GM23338 (cell line): Measurements from ENCODE around the gene RPS4Y1. TPM values are rescaled to one million over a fixed set of nuclear protein-coding genes. Genes with fewer than 3 reads are reported as not detected.

ENCODE experiments used
- ATAC-seq: fragments of 200-7000 bp; cut with Tn5 transposase; 3 replicates; pipeline ENCODE4 v1.9.1; 2020
- DNase-seq: peaks from one replicate; pipeline ENCODE4 v3.0.0-alpha.2; 2015; ENCODE audit warnings: low spot score
- H2AFZ ChIP-seq: fragments of 200-600 bp; sonication (generic); 2 replicates; pipeline ENCODE4 v1.8.0; 2016; ENCODE audit warnings: antibody characterized with exemption, mild to moderate bottlenecking, moderate library complexity
- H3F3A ChIP-seq: fragments of 200-600 bp; sonication (generic); replicated peaks from 2 replicates; pipeline ENCODE4 v1.8.0; 2017; ENCODE audit warnings: antibody characterized with exemption, mixed run types, low read depth
- H3K27ac ChIP-seq: fragments of 200-600 bp; sonication (generic); 2 replicates; pipeline ENCODE4 v1.6.1; 2016; ENCODE audit warnings: low read depth
- H3K27me3 ChIP-seq: fragments of 200-600 bp; sonication (generic); 2 replicates; pipeline ENCODE4 v1.8.0; 2016; ENCODE audit warnings: mild to moderate bottlenecking, mixed run types, moderate library complexity; ENCODE audit not compliant: insufficient read depth
- H3K36me3 ChIP-seq: fragments of 200-600 bp; sonication (generic); 2 replicates; pipeline ENCODE4 v1.8.0; 2016; ENCODE audit warnings: mild to moderate bottlenecking; ENCODE audit not compliant: insufficient read depth
- H3K4me1 ChIP-seq: fragments of 200-600 bp; sonication (generic); 2 replicates; pipeline ENCODE4 v1.8.0; 2016; ENCODE audit warnings: mild to moderate bottlenecking, moderate library complexity; ENCODE audit not compliant: insufficient read depth
- H3K4me2 ChIP-seq: fragments of 200-600 bp; sonication (generic); 2 replicates; pipeline ENCODE4 v1.7.1; 2017; ENCODE audit warnings: mixed run types
- H3K4me3 ChIP-seq: fragments of 200-600 bp; sonication (generic); 2 replicates; pipeline ENCODE4 v1.6.1; 2016; ENCODE audit warnings: mixed run types
- H3K79me2 ChIP-seq: fragments of 200-600 bp; sonication (generic); replicated peaks from 2 replicates; pipeline ENCODE4 v1.8.0; 2017; ENCODE audit warnings: mild to moderate bottlenecking; ENCODE audit not compliant: insufficient read depth
- H3K9me2 ChIP-seq: fragments of 200-600 bp; sonication (generic); 2 replicates; pipeline ENCODE4 v1.8.0; 2017; ENCODE audit not compliant: insufficient read depth
- H4K20me1 ChIP-seq: fragments of 200-600 bp; sonication (generic); replicated peaks from 2 replicates; pipeline ENCODE4 v1.8.0; 2017; ENCODE audit warnings: mild to moderate bottlenecking; ENCODE audit not compliant: insufficient read depth
- H3K27ac Mint-ChIP-seq: 2 replicates; pipeline ENCODE4 v1.8.0; 2020; ENCODE audit warnings: inconsistent platforms, mild to moderate bottlenecking, moderate library complexity, mixed read lengths
- H3K27me3 Mint-ChIP-seq: 3 replicates; pipeline ENCODE4 v1.8.0; 2022; ENCODE audit warnings: low read depth, mild to moderate bottlenecking, moderate library complexity, mixed read lengths, inconsistent platforms; ENCODE audit not compliant: insufficient read depth, poor library complexity
- H3K36me3 Mint-ChIP-seq: 3 replicates; pipeline ENCODE4 v1.8.0; 2021; ENCODE audit warnings: low read depth, mild to moderate bottlenecking, inconsistent platforms, moderate library complexity, mixed read lengths
- H3K4me1 Mint-ChIP-seq: 3 replicates; pipeline ENCODE4 v1.8.0; 2020; ENCODE audit warnings: mild to moderate bottlenecking, inconsistent platforms, mixed read lengths
- H3K4me3 Mint-ChIP-seq: 3 replicates; pipeline ENCODE4 v1.8.0; 2021; ENCODE audit warnings: moderate library complexity, mild to moderate bottlenecking, inconsistent platforms, mixed read lengths
- H3K9me3 Mint-ChIP-seq: 3 replicates; pipeline ENCODE4 v1.8.0; 2020; ENCODE audit warnings: moderate library complexity, mild to moderate bottlenecking, inconsistent platforms, mixed read lengths
- CREB1 ChIP-seq: fragments of 250-450 bp; sonication (Bioruptor Pico); IDR thresholded peaks from 2 replicates; pipeline ENCODE4 v1.5.0; 2020; ENCODE audit warnings: low read depth, mild to moderate bottlenecking, moderate library complexity
- EZH2 ChIP-seq: fragments of 200-600 bp; sonication (generic); IDR thresholded peaks from one replicate; pipeline ENCODE4 v1.8.0; 2017; ENCODE audit warnings: antibody characterized with exemption, mild to moderate bottlenecking, low read depth; ENCODE audit not compliant: unreplicated experiment
- EZH2phosphoT487 ChIP-seq: fragments of 200-600 bp; sonication (generic); IDR thresholded peaks from one replicate; pipeline ENCODE4 v1.8.1; 2018; ENCODE audit warnings: antibody characterized with exemption; ENCODE audit not compliant: unreplicated experiment
- JUNB ChIP-seq: IDR thresholded peaks from one replicate; pipeline ENCODE4 v1.6.1; 2016; ENCODE audit warnings: antibody characterized with exemption; ENCODE audit not compliant: unreplicated experiment
- NANOG ChIP-seq: IDR thresholded peaks from 2 replicates; pipeline ENCODE4 v1.6.1; 2016; ENCODE audit warnings: antibody characterized with exemption, borderline replicate concordance
- POLR2AphosphoS5 ChIP-seq: IDR thresholded peaks from 2 replicates; pipeline ENCODE4 v1.6.1; 2016; ENCODE audit warnings: antibody characterized with exemption, low read depth
- STAT1 ChIP-seq: IDR thresholded peaks from one replicate; pipeline ENCODE4 v1.6.1; 2016; ENCODE audit warnings: antibody characterized with exemption; ENCODE audit not compliant: unreplicated experiment
- ZNF114 ChIP-seq: fragments of 250-450 bp; sonication (Bioruptor Pico); IDR thresholded peaks from 2 replicates; pipeline ENCODE4 v1.5.0; 2020; ENCODE audit warnings: mild to moderate bottlenecking, moderate library complexity
- ZNF331 ChIP-seq: fragments of 250-450 bp; sonication (Bioruptor Pico); IDR thresholded peaks from 2 replicates; pipeline ENCODE4 v1.5.0; 2020; ENCODE audit warnings: low read depth, mild to moderate bottlenecking, moderate library complexity
- long read RNA-seq: library from polyadenylated mRNA; unstranded; transcript quantifications from one replicate; pipeline ENCODE4 v2.0.0, GENCODE V29; 2020; ENCODE audit not compliant: unreplicated experiment
- polyA plus RNA-seq: library from polyadenylated mRNA; unstranded; fragments of >200 nt; fragmentation: Nextera tagmentation; extraction: Ambion mirVana; gene quantifications from 2 replicates; pipeline ENCODE4 v1.2.1, GENCODE V29; 2016
- total RNA-seq: library from RNA; depleted of rRNA; stranded (reverse); fragments of >200 nt; shearing (Covaris generic); gene quantifications from 2 replicates; pipeline ENCODE4 v1.2.3, GENCODE V29; 2014; rRNA removed
- TF ChIP-seq, protein P1 (sequence below): fragments of 250-450 bp; sonication (Bioruptor Pico); IDR thresholded peaks from 2 replicates; pipeline ENCODE4 v1.5.0; 2020; ENCODE audit warnings: mild to moderate bottlenecking, moderate library complexity
- TF ChIP-seq, protein P2 (sequence below): IDR thresholded peaks from 2 replicates; pipeline ENCODE4 v1.6.1; 2016; ENCODE audit warnings: antibody characterized with exemption
- TF ChIP-seq, protein P3 (sequence below), 2 experiments: fragments of 200-600 bp in 1 of 2; sonication (generic) in 1 of 2; conservative IDR thresholded peaks; 2 replicates each; pipeline versions ENCODE4 v1.5.1 to v1.6.1; 2016 to 2017; ENCODE audit warnings: antibody characterized with exemption in 2 of 2, low read depth in 2 of 2, mild to moderate bottlenecking in 2 of 2, moderate library complexity in 1 of 2
- TF ChIP-seq, protein P4 (sequence below): IDR thresholded peaks from one replicate; pipeline ENCODE4 v1.6.1; 2018; ENCODE audit warnings: antibody characterized with exemption; ENCODE audit not compliant: unreplicated experiment

RPS4Y1 gene
- total RNA-seq: 216 and 243 TPM in 2 replicates
- polyA plus RNA-seq: 294 and 316 TPM in 2 replicates
- long read RNA-seq, transcript RPS4Y1-201 (7 exons, 1,305 nt): major isoform, 283 of 330 reads
- long read RNA-seq, transcript RPS4Y1-202 (7 exons, 811 nt): minor isoform, 9 of 330 reads
- long read RNA-seq, partial matches to known transcripts: 29 of 330 reads
- long read RNA-seq, other reads (novel, unspliced or antisense): 7 of 330 reads

DNA sequence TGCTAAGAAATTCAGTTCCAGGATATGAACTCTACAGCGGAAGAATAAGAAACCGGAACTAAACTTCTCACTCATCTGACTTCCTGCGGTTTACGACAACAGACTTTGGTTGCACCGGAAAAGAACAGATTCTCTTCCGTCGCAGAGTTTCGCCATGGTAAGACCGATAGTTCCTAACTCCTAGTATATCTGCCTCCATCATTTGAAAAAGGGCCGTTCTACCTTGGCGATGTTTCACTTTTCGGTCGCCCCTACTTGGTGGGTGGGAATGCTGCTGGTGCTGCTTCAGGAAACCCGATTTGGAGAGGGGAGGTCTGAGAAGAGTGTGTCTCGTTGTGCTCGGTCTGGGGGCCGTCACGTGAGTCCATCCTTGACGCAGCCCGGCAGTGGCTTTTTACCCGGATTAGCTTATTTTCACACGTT, at the start of gene RPS4Y1:
TSS of gene RPS4Y1 (plus strand) at position 132 of the 423 bp plus-strand sequence. CDS start at position 155, 23 bp downstream.
- Histone ChIP-seq H3K27ac (peak within 1 kb of the TSS; percentile 47), H3K4me2 (peak within 1 kb of the TSS; percentile 85), H3K27me3 (no peaks in the 10 kb centered on the region), H3K4me3 (peak within 1 kb of the TSS; percentile 57), H2AFZ (peak within 1 kb of the TSS; percentile 78; the same call in 1 of the 2 replicates), H3K4me1 (0 out of 2 replicates have a peak, but pooled peaks cover 4% of the 10 kb centered on the region), H3F3A (no peaks in the 10 kb centered on the region), H3K9me2 (no peaks in the 10 kb centered on the region), H3K79me2 (peaks cover 51% of the 10 kb centered on the region), H4K20me1 (peaks cover under 1% of the 10 kb centered on the region; the same call in 1 of the 2 replicates), H3K36me3 (peaks cover 7% of the 10 kb centered on the region; the same call in 1 of the 2 replicates)
- no peak for TF ChIP-seq ZNF114
- TF ChIP-seq ZNF331: no peak
- no peak for TF ChIP-seq EZH2
- TF ChIP-seq, protein P1, sequence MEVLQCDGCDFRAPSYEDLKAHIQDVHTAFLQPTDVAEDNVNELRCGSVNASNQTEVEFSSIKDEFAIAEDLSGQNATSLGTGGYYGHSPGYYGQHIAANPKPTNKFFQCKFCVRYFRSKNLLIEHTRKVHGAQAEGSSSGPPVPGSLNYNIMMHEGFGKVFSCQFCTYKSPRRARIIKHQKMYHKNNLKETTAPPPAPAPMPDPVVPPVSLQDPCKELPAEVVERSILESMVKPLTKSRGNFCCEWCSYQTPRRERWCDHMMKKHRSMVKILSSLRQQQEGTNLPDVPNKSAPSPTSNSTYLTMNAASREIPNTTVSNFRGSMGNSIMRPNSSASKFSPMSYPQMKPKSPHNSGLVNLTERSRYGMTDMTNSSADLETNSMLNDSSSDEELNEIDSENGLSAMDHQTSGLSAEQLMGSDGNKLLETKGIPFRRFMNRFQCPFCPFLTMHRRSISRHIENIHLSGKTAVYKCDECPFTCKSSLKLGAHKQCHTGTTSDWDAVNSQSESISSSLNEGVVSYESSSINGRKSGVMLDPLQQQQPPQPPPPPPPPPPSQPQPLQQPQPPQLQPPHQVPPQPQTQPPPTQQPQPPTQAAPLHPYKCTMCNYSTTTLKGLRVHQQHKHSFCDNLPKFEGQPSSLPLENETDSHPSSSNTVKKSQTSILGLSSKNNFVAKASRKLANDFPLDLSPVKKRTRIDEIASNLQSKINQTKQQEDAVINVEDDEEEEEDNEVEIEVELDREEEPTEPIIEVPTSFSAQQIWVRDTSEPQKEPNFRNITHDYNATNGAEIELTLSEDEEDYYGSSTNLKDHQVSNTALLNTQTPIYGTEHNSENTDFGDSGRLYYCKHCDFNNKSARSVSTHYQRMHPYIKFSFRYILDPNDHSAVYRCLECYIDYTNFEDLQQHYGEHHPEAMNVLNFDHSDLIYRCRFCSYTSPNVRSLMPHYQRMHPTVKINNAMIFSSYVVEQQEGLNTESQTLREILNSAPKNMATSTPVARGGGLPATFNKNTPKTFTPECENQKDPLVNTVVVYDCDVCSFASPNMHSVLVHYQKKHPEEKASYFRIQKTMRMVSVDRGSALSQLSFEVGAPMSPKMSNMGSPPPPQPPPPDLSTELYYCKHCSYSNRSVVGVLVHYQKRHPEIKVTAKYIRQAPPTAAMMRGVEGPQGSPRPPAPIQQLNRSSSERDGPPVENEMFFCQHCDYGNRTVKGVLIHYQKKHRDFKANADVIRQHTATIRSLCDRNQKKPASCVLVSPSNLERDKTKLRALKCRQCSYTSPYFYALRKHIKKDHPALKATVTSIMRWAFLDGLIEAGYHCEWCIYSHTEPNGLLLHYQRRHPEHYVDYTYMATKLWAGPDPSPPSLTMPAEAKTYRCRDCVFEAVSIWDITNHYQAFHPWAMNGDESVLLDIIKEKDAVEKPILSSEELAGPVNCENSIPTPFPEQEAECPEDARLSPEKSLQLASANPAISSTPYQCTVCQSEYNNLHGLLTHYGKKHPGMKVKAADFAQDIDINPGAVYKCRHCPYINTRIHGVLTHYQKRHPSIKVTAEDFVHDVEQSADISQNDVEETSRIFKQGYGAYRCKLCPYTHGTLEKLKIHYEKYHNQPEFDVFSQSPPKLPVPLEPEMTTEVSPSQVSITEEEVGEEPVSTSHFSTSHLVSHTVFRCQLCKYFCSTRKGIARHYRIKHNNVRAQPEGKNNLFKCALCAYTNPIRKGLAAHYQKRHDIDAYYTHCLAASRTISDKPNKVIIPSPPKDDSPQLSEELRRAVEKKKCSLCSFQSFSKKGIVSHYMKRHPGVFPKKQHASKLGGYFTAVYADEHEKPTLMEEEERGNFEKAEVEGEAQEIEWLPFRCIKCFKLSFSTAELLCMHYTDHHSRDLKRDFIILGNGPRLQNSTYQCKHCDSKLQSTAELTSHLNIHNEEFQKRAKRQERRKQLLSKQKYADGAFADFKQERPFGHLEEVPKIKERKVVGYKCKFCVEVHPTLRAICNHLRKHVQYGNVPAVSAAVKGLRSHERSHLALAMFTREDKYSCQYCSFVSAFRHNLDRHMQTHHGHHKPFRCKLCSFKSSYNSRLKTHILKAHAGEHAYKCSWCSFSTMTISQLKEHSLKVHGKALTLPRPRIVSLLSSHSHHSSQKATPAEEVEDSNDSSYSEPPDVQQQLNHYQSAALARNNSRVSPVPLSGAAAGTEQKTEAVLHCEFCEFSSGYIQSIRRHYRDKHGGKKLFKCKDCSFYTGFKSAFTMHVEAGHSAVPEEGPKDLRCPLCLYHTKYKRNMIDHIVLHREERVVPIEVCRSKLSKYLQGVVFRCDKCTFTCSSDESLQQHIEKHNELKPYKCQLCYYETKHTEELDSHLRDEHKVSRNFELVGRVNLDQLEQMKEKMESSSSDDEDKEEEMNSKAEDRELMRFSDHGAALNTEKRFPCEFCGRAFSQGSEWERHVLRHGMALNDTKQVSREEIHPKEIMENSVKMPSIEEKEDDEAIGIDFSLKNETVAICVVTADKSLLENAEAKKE (CRISPR knock-in tag): no peak
- TF ChIP-seq STAT1: no peak
- TF ChIP-seq, protein P2, sequence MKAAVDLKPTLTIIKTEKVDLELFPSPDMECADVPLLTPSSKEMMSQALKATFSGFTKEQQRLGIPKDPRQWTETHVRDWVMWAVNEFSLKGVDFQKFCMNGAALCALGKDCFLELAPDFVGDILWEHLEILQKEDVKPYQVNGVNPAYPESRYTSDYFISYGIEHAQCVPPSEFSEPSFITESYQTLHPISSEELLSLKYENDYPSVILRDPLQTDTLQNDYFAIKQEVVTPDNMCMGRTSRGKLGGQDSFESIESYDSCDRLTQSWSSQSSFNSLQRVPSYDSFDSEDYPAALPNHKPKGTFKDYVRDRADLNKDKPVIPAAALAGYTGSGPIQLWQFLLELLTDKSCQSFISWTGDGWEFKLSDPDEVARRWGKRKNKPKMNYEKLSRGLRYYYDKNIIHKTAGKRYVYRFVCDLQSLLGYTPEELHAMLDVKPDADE: no peak
- TF ChIP-seq, protein P3, sequence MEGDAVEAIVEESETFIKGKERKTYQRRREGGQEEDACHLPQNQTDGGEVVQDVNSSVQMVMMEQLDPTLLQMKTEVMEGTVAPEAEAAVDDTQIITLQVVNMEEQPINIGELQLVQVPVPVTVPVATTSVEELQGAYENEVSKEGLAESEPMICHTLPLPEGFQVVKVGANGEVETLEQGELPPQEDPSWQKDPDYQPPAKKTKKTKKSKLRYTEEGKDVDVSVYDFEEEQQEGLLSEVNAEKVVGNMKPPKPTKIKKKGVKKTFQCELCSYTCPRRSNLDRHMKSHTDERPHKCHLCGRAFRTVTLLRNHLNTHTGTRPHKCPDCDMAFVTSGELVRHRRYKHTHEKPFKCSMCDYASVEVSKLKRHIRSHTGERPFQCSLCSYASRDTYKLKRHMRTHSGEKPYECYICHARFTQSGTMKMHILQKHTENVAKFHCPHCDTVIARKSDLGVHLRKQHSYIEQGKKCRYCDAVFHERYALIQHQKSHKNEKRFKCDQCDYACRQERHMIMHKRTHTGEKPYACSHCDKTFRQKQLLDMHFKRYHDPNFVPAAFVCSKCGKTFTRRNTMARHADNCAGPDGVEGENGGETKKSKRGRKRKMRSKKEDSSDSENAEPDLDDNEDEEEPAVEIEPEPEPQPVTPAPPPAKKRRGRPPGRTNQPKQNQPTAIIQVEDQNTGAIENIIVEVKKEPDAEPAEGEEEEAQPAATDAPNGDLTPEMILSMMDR (conservative IDR thresholded peaks at IDR 0.05; ENCODE audit: low read depth in 2 of 2): no peak
- no peak for TF ChIP-seq POLR2AphosphoS5
- TF ChIP-seq EZH2phosphoT487: no peak
- no peak for TF ChIP-seq CREB1 (CRISPR knock-in tag)
- TF ChIP-seq NANOG: no peak
- TF ChIP-seq JUNB: no peak
- TF ChIP-seq, protein P4, sequence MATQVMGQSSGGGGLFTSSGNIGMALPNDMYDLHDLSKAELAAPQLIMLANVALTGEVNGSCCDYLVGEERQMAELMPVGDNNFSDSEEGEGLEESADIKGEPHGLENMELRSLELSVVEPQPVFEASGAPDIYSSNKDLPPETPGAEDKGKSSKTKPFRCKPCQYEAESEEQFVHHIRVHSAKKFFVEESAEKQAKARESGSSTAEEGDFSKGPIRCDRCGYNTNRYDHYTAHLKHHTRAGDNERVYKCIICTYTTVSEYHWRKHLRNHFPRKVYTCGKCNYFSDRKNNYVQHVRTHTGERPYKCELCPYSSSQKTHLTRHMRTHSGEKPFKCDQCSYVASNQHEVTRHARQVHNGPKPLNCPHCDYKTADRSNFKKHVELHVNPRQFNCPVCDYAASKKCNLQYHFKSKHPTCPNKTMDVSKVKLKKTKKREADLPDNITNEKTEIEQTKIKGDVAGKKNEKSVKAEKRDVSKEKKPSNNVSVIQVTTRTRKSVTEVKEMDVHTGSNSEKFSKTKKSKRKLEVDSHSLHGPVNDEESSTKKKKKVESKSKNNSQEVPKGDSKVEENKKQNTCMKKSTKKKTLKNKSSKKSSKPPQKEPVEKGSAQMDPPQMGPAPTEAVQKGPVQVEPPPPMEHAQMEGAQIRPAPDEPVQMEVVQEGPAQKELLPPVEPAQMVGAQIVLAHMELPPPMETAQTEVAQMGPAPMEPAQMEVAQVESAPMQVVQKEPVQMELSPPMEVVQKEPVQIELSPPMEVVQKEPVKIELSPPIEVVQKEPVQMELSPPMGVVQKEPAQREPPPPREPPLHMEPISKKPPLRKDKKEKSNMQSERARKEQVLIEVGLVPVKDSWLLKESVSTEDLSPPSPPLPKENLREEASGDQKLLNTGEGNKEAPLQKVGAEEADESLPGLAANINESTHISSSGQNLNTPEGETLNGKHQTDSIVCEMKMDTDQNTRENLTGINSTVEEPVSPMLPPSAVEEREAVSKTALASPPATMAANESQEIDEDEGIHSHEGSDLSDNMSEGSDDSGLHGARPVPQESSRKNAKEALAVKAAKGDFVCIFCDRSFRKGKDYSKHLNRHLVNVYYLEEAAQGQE: no peak
- H3K36me3 Mint-ChIP-seq: peaks cover 50% of the 10 kb centered on the region
- DNase-seq: peak; percentile 67
- ATAC-seq: peak; percentile 74
- H3K9me3 Mint-ChIP-seq: no peaks in the 10 kb centered on the region
- H3K4me1 Mint-ChIP-seq: peaks cover 17% of the 10 kb centered on the region
- peak within 1 kb of the TSS; percentile 97 for H3K4me3 Mint-ChIP-seq
- H3K27ac Mint-ChIP-seq: peak within 1 kb of the TSS; percentile 98
- H3K27me3 Mint-ChIP-seq: no peaks in the 10 kb centered on the region
